ENCODE data around the gene SNTG2. TPM values are rescaled to one million over a fixed set of nuclear protein-coding genes. Genes with fewer than 3 reads are reported as not detected.

The SNTG2 gene
- total RNA-seq, 1 experiment from 2014 or later: 20.5 TPM

DNA sequence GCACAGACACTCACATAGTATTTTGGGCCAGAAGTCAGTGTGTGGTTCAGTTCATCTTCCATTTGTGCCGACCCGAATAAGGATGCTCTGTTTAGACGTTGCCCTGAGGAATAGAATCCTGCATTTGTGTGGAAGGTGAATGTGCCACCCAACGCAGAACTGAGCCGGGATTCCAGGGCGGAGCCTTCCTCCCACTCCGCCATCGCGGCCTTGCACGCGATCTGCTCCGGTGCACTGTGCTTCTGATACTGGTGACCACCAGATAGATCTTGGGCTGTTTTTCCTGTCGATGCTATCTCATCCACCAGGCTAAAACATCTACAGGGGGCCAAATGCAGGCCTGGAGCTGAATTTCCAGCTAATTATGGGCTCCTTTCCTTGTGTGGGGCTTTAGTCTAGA lies 29.6 kb upstream of the SNTG2 start (continued):
- TF ChIP-seq, protein P1, sequence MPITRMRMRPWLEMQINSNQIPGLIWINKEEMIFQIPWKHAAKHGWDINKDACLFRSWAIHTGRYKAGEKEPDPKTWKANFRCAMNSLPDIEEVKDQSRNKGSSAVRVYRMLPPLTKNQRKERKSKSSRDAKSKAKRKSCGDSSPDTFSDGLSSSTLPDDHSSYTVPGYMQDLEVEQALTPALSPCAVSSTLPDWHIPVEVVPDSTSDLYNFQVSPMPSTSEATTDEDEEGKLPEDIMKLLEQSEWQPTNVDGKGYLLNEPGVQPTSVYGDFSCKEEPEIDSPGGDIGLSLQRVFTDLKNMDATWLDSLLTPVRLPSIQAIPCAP (CRISPR knock-in tag; IDR thresholded peaks at IDR 0.05): no peak
- TF ChIP-seq, protein P2, sequence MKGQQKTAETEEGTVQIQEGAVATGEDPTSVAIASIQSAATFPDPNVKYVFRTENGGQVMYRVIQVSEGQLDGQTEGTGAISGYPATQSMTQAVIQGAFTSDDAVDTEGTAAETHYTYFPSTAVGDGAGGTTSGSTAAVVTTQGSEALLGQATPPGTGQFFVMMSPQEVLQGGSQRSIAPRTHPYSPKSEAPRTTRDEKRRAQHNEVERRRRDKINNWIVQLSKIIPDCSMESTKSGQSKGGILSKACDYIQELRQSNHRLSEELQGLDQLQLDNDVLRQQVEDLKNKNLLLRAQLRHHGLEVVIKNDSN (CRISPR knock-in tag; IDR thresholded peaks at IDR 0.05): no peak
- TF ChIP-seq ETV6 (CRISPR knock-in tag; IDR thresholded peaks at IDR 0.05) (no peak), NFATC4 (CRISPR knock-in tag; IDR thresholded peaks at IDR 0.05) (no peak), ATF3 (CRISPR knock-in tag; conservative IDR thresholded peaks at IDR 0.05) (no peak)
- TF ChIP-seq, protein P3, sequence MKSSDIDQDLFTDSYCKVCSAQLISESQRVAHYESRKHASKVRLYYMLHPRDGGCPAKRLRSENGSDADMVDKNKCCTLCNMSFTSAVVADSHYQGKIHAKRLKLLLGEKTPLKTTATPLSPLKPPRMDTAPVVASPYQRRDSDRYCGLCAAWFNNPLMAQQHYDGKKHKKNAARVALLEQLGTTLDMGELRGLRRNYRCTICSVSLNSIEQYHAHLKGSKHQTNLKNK (CRISPR knock-in tag; IDR thresholded peaks at IDR 0.05): no peak

DNA sequence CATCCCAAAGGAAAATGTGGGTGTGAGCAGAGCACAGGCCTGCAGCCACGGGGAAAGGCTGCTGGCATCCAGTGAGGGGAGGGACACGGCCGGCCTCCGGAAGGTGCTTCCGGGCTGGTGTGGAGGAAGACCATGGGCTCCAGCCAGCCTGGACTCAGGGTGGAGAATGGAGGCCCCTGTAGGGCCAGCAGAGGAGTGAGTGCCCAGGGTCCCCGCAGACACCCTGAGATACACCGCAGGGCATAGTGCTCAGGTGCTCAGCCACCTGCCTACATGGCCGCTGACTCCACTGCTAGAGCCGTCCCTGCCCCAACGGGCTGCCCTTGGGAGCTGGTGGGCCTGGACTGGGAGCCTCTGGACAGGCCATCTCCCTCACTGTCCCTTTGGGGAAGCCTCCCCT lies 28.5 kb upstream of the SNTG2 start:
- Mint-ChIP-seq H3K36me3 (peaks cover 12% of the 10 kb centered on the region), H3K27ac (no peak overlapping the region), H3K9me3 (peaks cover 7% of the 10 kb centered on the region), H3K4me3 (no peak overlapping the region), H3K27me3 (ENCODE audit: low read depth) (peaks cover 20% of the 10 kb centered on the region), H3K4me1 (peaks cover 40% of the 10 kb centered on the region)
- no peak for DNase-seq (ENCODE audit: low spot score)
- ChIA-PET CTCF (no interaction called here), POLR2A (no interaction called here)
- ATAC-seq: no peak
- TF ChIP-seq E2F1 (CRISPR knock-in tag; IDR thresholded peaks at IDR 0.05): no peak
- TF ChIP-seq GTF2I (CRISPR knock-in tag; conservative IDR thresholded peaks at IDR 0.05): no peak
- TF ChIP-seq, protein P4, sequence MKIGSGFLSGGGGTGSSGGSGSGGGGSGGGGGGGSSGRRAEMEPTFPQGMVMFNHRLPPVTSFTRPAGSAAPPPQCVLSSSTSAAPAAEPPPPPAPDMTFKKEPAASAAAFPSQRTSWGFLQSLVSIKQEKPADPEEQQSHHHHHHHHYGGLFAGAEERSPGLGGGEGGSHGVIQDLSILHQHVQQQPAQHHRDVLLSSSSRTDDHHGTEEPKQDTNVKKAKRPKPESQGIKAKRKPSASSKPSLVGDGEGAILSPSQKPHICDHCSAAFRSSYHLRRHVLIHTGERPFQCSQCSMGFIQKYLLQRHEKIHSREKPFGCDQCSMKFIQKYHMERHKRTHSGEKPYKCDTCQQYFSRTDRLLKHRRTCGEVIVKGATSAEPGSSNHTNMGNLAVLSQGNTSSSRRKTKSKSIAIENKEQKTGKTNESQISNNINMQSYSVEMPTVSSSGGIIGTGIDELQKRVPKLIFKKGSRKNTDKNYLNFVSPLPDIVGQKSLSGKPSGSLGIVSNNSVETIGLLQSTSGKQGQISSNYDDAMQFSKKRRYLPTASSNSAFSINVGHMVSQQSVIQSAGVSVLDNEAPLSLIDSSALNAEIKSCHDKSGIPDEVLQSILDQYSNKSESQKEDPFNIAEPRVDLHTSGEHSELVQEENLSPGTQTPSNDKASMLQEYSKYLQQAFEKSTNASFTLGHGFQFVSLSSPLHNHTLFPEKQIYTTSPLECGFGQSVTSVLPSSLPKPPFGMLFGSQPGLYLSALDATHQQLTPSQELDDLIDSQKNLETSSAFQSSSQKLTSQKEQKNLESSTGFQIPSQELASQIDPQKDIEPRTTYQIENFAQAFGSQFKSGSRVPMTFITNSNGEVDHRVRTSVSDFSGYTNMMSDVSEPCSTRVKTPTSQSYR (CRISPR knock-in tag; IDR thresholded peaks at IDR 0.05): no peak
- TF ChIP-seq TEAD4 (CRISPR knock-in tag; IDR thresholded peaks at IDR 0.05): no peak
- TF ChIP-seq, protein P5, sequence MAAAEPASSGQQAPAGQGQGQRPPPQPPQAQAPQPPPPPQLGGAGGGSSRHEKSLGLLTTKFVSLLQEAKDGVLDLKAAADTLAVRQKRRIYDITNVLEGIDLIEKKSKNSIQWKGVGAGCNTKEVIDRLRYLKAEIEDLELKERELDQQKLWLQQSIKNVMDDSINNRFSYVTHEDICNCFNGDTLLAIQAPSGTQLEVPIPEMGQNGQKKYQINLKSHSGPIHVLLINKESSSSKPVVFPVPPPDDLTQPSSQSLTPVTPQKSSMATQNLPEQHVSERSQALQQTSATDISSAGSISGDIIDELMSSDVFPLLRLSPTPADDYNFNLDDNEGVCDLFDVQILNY (CRISPR knock-in tag; IDR thresholded peaks at IDR 0.05): 0 out of 2 replicates have a peak, but pooled peaks have one; percentile 7
- no peak for TF ChIP-seq ATF3 (CRISPR knock-in tag; conservative IDR thresholded peaks at IDR 0.05)
- no peak for TF ChIP-seq SMAD3 (CRISPR knock-in tag; IDR thresholded peaks at IDR 0.05; ENCODE audit: borderline replicate concordance)
- no peak for TF ChIP-seq ETV6 (CRISPR knock-in tag; IDR thresholded peaks at IDR 0.05)
- no peak for TF ChIP-seq PREB (CRISPR knock-in tag; IDR thresholded peaks at IDR 0.05; ENCODE audit: borderline replicate concordance)
- TF ChIP-seq, protein P6, sequence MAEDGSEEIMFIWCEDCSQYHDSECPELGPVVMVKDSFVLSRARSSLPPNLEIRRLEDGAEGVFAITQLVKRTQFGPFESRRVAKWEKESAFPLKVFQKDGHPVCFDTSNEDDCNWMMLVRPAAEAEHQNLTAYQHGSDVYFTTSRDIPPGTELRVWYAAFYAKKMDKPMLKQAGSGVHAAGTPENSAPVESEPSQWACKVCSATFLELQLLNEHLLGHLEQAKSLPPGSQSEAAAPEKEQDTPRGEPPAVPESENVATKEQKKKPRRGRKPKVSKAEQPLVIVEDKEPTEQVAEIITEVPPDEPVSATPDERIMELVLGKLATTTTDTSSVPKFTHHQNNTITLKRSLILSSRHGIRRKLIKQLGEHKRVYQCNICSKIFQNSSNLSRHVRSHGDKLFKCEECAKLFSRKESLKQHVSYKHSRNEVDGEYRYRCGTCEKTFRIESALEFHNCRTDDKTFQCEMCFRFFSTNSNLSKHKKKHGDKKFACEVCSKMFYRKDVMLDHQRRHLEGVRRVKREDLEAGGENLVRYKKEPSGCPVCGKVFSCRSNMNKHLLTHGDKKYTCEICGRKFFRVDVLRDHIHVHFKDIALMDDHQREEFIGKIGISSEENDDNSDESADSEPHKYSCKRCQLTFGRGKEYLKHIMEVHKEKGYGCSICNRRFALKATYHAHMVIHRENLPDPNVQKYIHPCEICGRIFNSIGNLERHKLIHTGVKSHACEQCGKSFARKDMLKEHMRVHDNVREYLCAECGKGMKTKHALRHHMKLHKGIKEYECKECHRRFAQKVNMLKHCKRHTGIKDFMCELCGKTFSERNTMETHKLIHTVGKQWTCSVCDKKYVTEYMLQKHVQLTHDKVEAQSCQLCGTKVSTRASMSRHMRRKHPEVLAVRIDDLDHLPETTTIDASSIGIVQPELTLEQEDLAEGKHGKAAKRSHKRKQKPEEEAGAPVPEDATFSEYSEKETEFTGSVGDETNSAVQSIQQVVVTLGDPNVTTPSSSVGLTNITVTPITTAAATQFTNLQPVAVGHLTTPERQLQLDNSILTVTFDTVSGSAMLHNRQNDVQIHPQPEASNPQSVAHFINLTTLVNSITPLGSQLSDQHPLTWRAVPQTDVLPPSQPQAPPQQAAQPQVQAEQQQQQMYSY (CRISPR knock-in tag; IDR thresholded peaks at IDR 0.05): no peak
- no peak for TF ChIP-seq ZNF532 (CRISPR knock-in tag; IDR thresholded peaks at IDR 0.05; ENCODE audit: borderline replicate concordance)
- no peak for TF ChIP-seq TEAD1 (CRISPR knock-in tag; IDR thresholded peaks at IDR 0.05)
- TF ChIP-seq SP1 (CRISPR knock-in tag; conservative IDR thresholded peaks at IDR 0.05): no peak
